ENCODE results near the gene F8A1. TPM values are rescaled to one million over a fixed set of nuclear protein-coding genes. Genes with fewer than 3 reads are reported as not detected.
"Not testable (repeated sequence)": the region's sequence is repeated elsewhere in the genome, so short reads cannot be mapped to it uniquely, and the experiment has no call there.

F8A1 gene
- total RNA-seq, 1 experiment from 2014 or later, result 8.4 TPM

GRCh38 chrX:154885549-154885948, 606 bp upstream of the F8A1 start:
- DNase-seq; H3K9me3 ChIP-seq (ENCODE audit: low read length); H3K36me3 ChIP-seq (ENCODE audit: insufficient read depth, low read length); H3K79me2 ChIP-seq (ENCODE audit: low read length); H3K4me2 ChIP-seq (ENCODE audit: low read depth, low read length, poor library complexity, severe bottlenecking); H3K9me2 ChIP-seq (replicated peaks; ENCODE audit: insufficient read depth, low read length); H3K4me3 ChIP-seq (ENCODE audit: low read length); H3K27ac ChIP-seq (ENCODE audit: low read length); H3K4me1 ChIP-seq (ENCODE audit: low read length); H2AFZ ChIP-seq (ENCODE audit: low read length); H4K20me1 ChIP-seq (ENCODE audit: insufficient read depth, low read depth, low read length); H3K9ac ChIP-seq (ENCODE audit: low read length); H3K27me3 ChIP-seq (ENCODE audit: low read length): not testable (repeated sequence)

- H3K4me1 ChIP-seq (ENCODE audit: low read length); DNase-seq; H3K9ac ChIP-seq (ENCODE audit: low read length); H4K20me1 ChIP-seq (ENCODE audit: insufficient read depth, low read depth, low read length); H3K27ac ChIP-seq (ENCODE audit: low read length); H3K9me2 ChIP-seq (replicated peaks; ENCODE audit: insufficient read depth, low read length); H3K4me3 ChIP-seq (ENCODE audit: low read length); H3K36me3 ChIP-seq (ENCODE audit: insufficient read depth, low read length); H3K4me2 ChIP-seq (ENCODE audit: low read depth, low read length, poor library complexity, severe bottlenecking); H3K27me3 ChIP-seq (ENCODE audit: low read length); H3K79me2 ChIP-seq (ENCODE audit: low read length); H3K9me3 ChIP-seq (ENCODE audit: low read length); H2AFZ ChIP-seq (ENCODE audit: low read length): not testable (repeated sequence)
Measured at GRCh38 chrX:154886789-154887221, 650 bp downstream of the F8A1 start.

GRCh38 chrX:154890990-154891639, 5.0 kb downstream of the F8A1 start:
- Histone ChIP-seq H3K4me2 (ENCODE audit: low read depth, low read length, poor library complexity, severe bottlenecking) (no peak overlapping the region), H3K4me3 (ENCODE audit: low read length) (no peak overlapping the region), H3K9me2 (replicated peaks; ENCODE audit: insufficient read depth, low read length) (no peaks in the 10 kb centered on the region), H2AFZ (ENCODE audit: low read length) (no peak overlapping the region), H4K20me1 (ENCODE audit: insufficient read depth, low read depth, low read length) (no peaks in the 10 kb centered on the region), H3K4me1 (ENCODE audit: low read length) (no peaks in the 10 kb centered on the region), H3K9ac (ENCODE audit: low read length) (no peak overlapping the region), H3K27ac (ENCODE audit: low read length) (no peak overlapping the region), H3K79me2 (ENCODE audit: low read length) (no peaks in the 10 kb centered on the region), H3K9me3 (ENCODE audit: low read length) (no peaks in the 10 kb centered on the region), H3K27me3 (ENCODE audit: low read length) (0 out of 2 replicates have a peak, but pooled peaks cover 2% of the 10 kb centered on the region), H3K36me3 (ENCODE audit: insufficient read depth, low read length) (no peaks in the 10 kb centered on the region)
- no peak for DNase-seq

GRCh38 chrX:154892296-154892695, 6.1 kb downstream of the F8A1 start:
- Histone ChIP-seq H3K27ac (ENCODE audit: low read length) (no peak overlapping the region), H3K4me2 (ENCODE audit: low read depth, low read length, poor library complexity, severe bottlenecking) (no peak overlapping the region), H4K20me1 (ENCODE audit: insufficient read depth, low read depth, low read length) (no peaks in the 10 kb centered on the region), H3K9me2 (replicated peaks; ENCODE audit: insufficient read depth, low read length) (no peaks in the 10 kb centered on the region), H3K9me3 (ENCODE audit: low read length) (no peaks in the 10 kb centered on the region), H3K4me1 (ENCODE audit: low read length) (no peaks in the 10 kb centered on the region), H3K79me2 (ENCODE audit: low read length) (no peaks in the 10 kb centered on the region), H3K36me3 (ENCODE audit: insufficient read depth, low read length) (no peaks in the 10 kb centered on the region), H3K9ac (ENCODE audit: low read length) (no peak overlapping the region), H2AFZ (ENCODE audit: low read length) (no peak overlapping the region), H3K4me3 (ENCODE audit: low read length) (no peak overlapping the region), H3K27me3 (ENCODE audit: low read length) (0 out of 2 replicates have a peak, but pooled peaks cover 2% of the 10 kb centered on the region)
- DNase-seq, result no peak

GRCh38 chrX:154900323-154900722, 14.2 kb downstream of the F8A1 start:
- Histone ChIP-seq H4K20me1 (ENCODE audit: insufficient read depth, low read depth, low read length) (no peaks in the 10 kb centered on the region), H3K9me3 (ENCODE audit: low read length) (no peaks in the 10 kb centered on the region), H3K4me1 (ENCODE audit: low read length) (peaks cover 6% of the 10 kb centered on the region), H3K9me2 (replicated peaks; ENCODE audit: insufficient read depth, low read length) (no peaks in the 10 kb centered on the region), H3K4me2 (ENCODE audit: low read depth, low read length, poor library complexity, severe bottlenecking) (no peak overlapping the region), H3K79me2 (ENCODE audit: low read length) (no peaks in the 10 kb centered on the region), H3K27ac (ENCODE audit: low read length) (no peak overlapping the region), H3K27me3 (ENCODE audit: low read length) (no peaks in the 10 kb centered on the region), H3K9ac (ENCODE audit: low read length) (no peak overlapping the region), H3K4me3 (ENCODE audit: low read length) (no peak overlapping the region), H2AFZ (ENCODE audit: low read length) (no peak overlapping the region), H3K36me3 (ENCODE audit: insufficient read depth, low read length) (no peaks in the 10 kb centered on the region)
- DNase-seq, result no peak

- no peak overlapping the region for H3K4me2 ChIP-seq (ENCODE audit: low read depth, low read length, poor library complexity, severe bottlenecking)
- H3K9me2 ChIP-seq (replicated peaks; ENCODE audit: insufficient read depth, low read length), result no peaks in the 10 kb centered on the region
- H3K27me3 ChIP-seq (ENCODE audit: low read length), result no peaks in the 10 kb centered on the region
- H2AFZ ChIP-seq (ENCODE audit: low read length), result no peak overlapping the region
- no peak for DNase-seq
- no peaks in the 10 kb centered on the region for H3K36me3 ChIP-seq (ENCODE audit: insufficient read depth, low read length)
- no peak overlapping the region for H3K4me3 ChIP-seq (ENCODE audit: low read length)
- peaks cover 6% of the 10 kb centered on the region for H3K4me1 ChIP-seq (ENCODE audit: low read length)
- no peak overlapping the region for H3K9ac ChIP-seq (ENCODE audit: low read length)
- H3K27ac ChIP-seq (ENCODE audit: low read length), result no peak overlapping the region
- no peaks in the 10 kb centered on the region for H3K79me2 ChIP-seq (ENCODE audit: low read length)
- no peaks in the 10 kb centered on the region for H3K9me3 ChIP-seq (ENCODE audit: low read length)
- H4K20me1 ChIP-seq (ENCODE audit: insufficient read depth, low read depth, low read length), result no peaks in the 10 kb centered on the region
Measured at GRCh38 chrX:154902408-154902807, 16.3 kb downstream of the F8A1 start.

GRCh38 chrX:154908821-154909220, 22.7 kb downstream of the F8A1 start:
- no peaks in the 10 kb centered on the region for H3K79me2 ChIP-seq (ENCODE audit: low read length)
- no peaks in the 10 kb centered on the region for H3K4me1 ChIP-seq (ENCODE audit: low read length)
- no peaks in the 10 kb centered on the region for H3K9me3 ChIP-seq (ENCODE audit: low read length)
- no peak overlapping the region for H3K4me2 ChIP-seq (ENCODE audit: low read depth, low read length, poor library complexity, severe bottlenecking)
- no peak for DNase-seq
- no peak overlapping the region for H2AFZ ChIP-seq (ENCODE audit: low read length)
- no peaks in the 10 kb centered on the region for H3K27me3 ChIP-seq (ENCODE audit: low read length)
- H3K4me3 ChIP-seq (ENCODE audit: low read length), result no peak overlapping the region
- H3K36me3 ChIP-seq (ENCODE audit: insufficient read depth, low read length), result no peaks in the 10 kb centered on the region
- no peaks in the 10 kb centered on the region for H4K20me1 ChIP-seq (ENCODE audit: insufficient read depth, low read depth, low read length)
- H3K9me2 ChIP-seq (replicated peaks; ENCODE audit: insufficient read depth, low read length), result no peaks in the 10 kb centered on the region
- H3K27ac ChIP-seq (ENCODE audit: low read length), result no peak overlapping the region
- H3K9ac ChIP-seq (ENCODE audit: low read length), result no peak overlapping the region

- not testable (repeated sequence) for H3K9ac ChIP-seq (ENCODE audit: low read length); H3K4me3 ChIP-seq (ENCODE audit: low read length); H3K4me2 ChIP-seq (ENCODE audit: low read depth, low read length, poor library complexity, severe bottlenecking)
Measured at GRCh38 chrX:154910048-154910447, 23.9 kb downstream of the F8A1 start.

GRCh38 chrX:154910528-154910927, 24.4 kb downstream of the F8A1 start:
- not testable (repeated sequence) for H3K27me3 ChIP-seq (ENCODE audit: low read length); H3K4me3 ChIP-seq (ENCODE audit: low read length); H3K79me2 ChIP-seq (ENCODE audit: low read length); H3K27ac ChIP-seq (ENCODE audit: low read length); DNase-seq; H3K36me3 ChIP-seq (ENCODE audit: insufficient read depth, low read length); H3K4me2 ChIP-seq (ENCODE audit: low read depth, low read length, poor library complexity, severe bottlenecking); H2AFZ ChIP-seq (ENCODE audit: low read length); H3K9me3 ChIP-seq (ENCODE audit: low read length); H3K4me1 ChIP-seq (ENCODE audit: low read length); H3K9me2 ChIP-seq (replicated peaks; ENCODE audit: insufficient read depth, low read length); H3K9ac ChIP-seq (ENCODE audit: low read length); H4K20me1 ChIP-seq (ENCODE audit: insufficient read depth, low read depth, low read length)

More at GRCh38 chrX:154910048-154910447, 23.9 kb downstream of the F8A1 start:
- H3K9me3 ChIP-seq (ENCODE audit: low read length); DNase-seq; H3K36me3 ChIP-seq (ENCODE audit: insufficient read depth, low read length); H3K4me1 ChIP-seq (ENCODE audit: low read length); H2AFZ ChIP-seq (ENCODE audit: low read length); H3K27ac ChIP-seq (ENCODE audit: low read length); H3K9me2 ChIP-seq (replicated peaks; ENCODE audit: insufficient read depth, low read length); H4K20me1 ChIP-seq (ENCODE audit: insufficient read depth, low read depth, low read length); H3K79me2 ChIP-seq (ENCODE audit: low read length); H3K27me3 ChIP-seq (ENCODE audit: low read length): not testable (repeated sequence)

Measured in Karpas-422 (cell line).